Activated CD8-positive, alpha-beta T cell treated with anti-CD3 and anti-CD28 coated beads for 36 hours (primary cell): ENCODE data around the gene TCTN2. TPM values are rescaled to one million over a fixed set of nuclear protein-coding genes. Genes with fewer than 3 reads are reported as not detected.
A peak's percentile ranks its signal among the peaks of the same experiment; 100 is the strongest.

Source experiments
- ATAC-seq: fragments of 200-7000 bp; cut with Tn5 transposase; one replicate; pipeline ENCODE4 v1.10.0; 2021; ENCODE audit warnings: mild to moderate bottlenecking, moderate library complexity
- CTCF ChIA-PET: fragments of 350-600 bp; sonication (Branson Sonifier 250); formaldehyde crosslinking; loops from one replicate; lab custom pipeline; 2021; ENCODE audit warnings: antibody characterized with exemption; lab: Charles Lee
- POLR2A ChIA-PET: fragments of 350-600 bp; sonication (Branson Sonifier 250); formaldehyde crosslinking; loops from one replicate; lab custom pipeline; 2021; ENCODE audit warnings: antibody characterized with exemption; lab: Charles Lee
- DNase-seq: peaks from one replicate; pipeline ENCODE4 v3.0.0-alpha.2; 2020
- H3K27ac Mint-ChIP-seq: one replicate; pipeline ENCODE4 v1.8.0; 2021; ENCODE audit warnings: mild to moderate bottlenecking, mixed read lengths
- H3K27me3 Mint-ChIP-seq: one replicate; pipeline ENCODE4 v1.8.0; 2021; ENCODE audit warnings: mixed read lengths
- H3K36me3 Mint-ChIP-seq: one replicate; pipeline ENCODE4 v1.8.0; 2021; ENCODE audit warnings: low read depth, mixed read lengths
- H3K4me1 Mint-ChIP-seq: one replicate; pipeline ENCODE4 v1.8.0; 2021; ENCODE audit warnings: low read depth, mixed read lengths
- H3K4me3 Mint-ChIP-seq: one replicate; pipeline ENCODE4 v1.8.0; 2021; ENCODE audit warnings: mild to moderate bottlenecking, moderate library complexity, mixed read lengths
- H3K9me3 Mint-ChIP-seq: one replicate; pipeline ENCODE4 v1.8.0; 2021; ENCODE audit warnings: mixed read lengths
- CTCF ChIP-seq: fragments of 200-600 bp; IDR thresholded peaks from one replicate; pipeline ENCODE4 v1.8.0; 2022; ENCODE audit warnings: antibody characterized with exemption, mild to moderate bottlenecking
- intact Hi-C: fragments of 100-400 bp; cut with micrococcal nuclease; formaldehyde crosslinking; loops from one replicate; pipeline ENCODE4 v1.10.0; 2022
- total RNA-seq, 2 experiments: library from RNA; stranded (reverse); gene quantifications; one replicate each; pipeline ENCODE4 v1.2.3, GENCODE V29; 2021

TCTN2 gene
- total RNA-seq, 2 experiments from 2014 or later = 2.0 to 2.3 TPM

GRCh38 chr12:123671876-123672275 lies 963 bp downstream of the TCTN2 start:
- Mint-ChIP-seq H3K27me3 (no peaks in the 10 kb centered on the region), H3K27ac (no peak overlapping the region), H3K4me3 (peak overlapping the region; percentile 82), H3K9me3 (no peaks in the 10 kb centered on the region), H3K36me3 (no peaks in the 10 kb centered on the region), H3K4me1 (peaks cover 14% of the 10 kb centered on the region)
- DNase-seq (no peak), ATAC-seq (no peak)
- ChIA-PET POLR2A (interaction anchor here (1.2 to 1.8 kb wide), 2 partner anchors 43 to 77 kb away, joined by 4 to 6 read pairs; no protein-coding TSS in a partner anchor), CTCF (interaction anchor here (1.3 kb wide), 1 partner anchor 42 kb away, joined by 6 read pairs; no protein-coding TSS in a partner anchor)
- no peak for TF ChIP-seq CTCF
- intact Hi-C loops = no loop called here

GRCh38 chr12:123675436-123675835 lies 4.5 kb downstream of the TCTN2 start:
- no peaks in the 10 kb centered on the region for H3K9me3 Mint-ChIP-seq
- H3K27ac Mint-ChIP-seq = no peak overlapping the region
- H3K4me3 Mint-ChIP-seq = no peak overlapping the region
- TF ChIP-seq CTCF = no peak
- ChIA-PET CTCF (no interaction called here), POLR2A (no interaction called here)
- peaks cover 2% of the 10 kb centered on the region for H3K36me3 Mint-ChIP-seq
- intact Hi-C loops = no loop called here
- DNase-seq = no peak
- peaks cover 14% of the 10 kb centered on the region for H3K4me1 Mint-ChIP-seq
- no peak for ATAC-seq
- H3K27me3 Mint-ChIP-seq = no peaks in the 10 kb centered on the region

GRCh38 chr12:123676616-123677320 lies 5.9 kb downstream of the TCTN2 start:
- Mint-ChIP-seq H3K27ac (no peak overlapping the region), H3K36me3 (peaks cover 7% of the 10 kb centered on the region), H3K9me3 (no peaks in the 10 kb centered on the region), H3K4me1 (peaks cover 7% of the 10 kb centered on the region), H3K27me3 (no peaks in the 10 kb centered on the region), H3K4me3 (no peak overlapping the region)
- ChIA-PET CTCF (no interaction called here), POLR2A (no interaction called here)
- ATAC-seq (no peak), DNase-seq (no peak)
- no peak for TF ChIP-seq CTCF
- intact Hi-C loops = no loop called here

- TF ChIP-seq CTCF = no peak
- Mint-ChIP-seq H3K27ac (no peak overlapping the region), H3K9me3 (no peaks in the 10 kb centered on the region), H3K27me3 (no peaks in the 10 kb centered on the region), H3K4me3 (no peak overlapping the region), H3K36me3 (peaks cover 7% of the 10 kb centered on the region), H3K4me1 (no peaks in the 10 kb centered on the region)
- ChIA-PET POLR2A (interaction anchor here (2.1 kb wide), 1 partner anchor 35 kb away, joined by 8 read pairs; no protein-coding TSS in a partner anchor), CTCF (no interaction called here)
- DNase-seq = no peak
- ATAC-seq = no peak
- intact Hi-C loops = no loop called here
These were observed 8.1 kb downstream of the TCTN2 start for GRCh38 chr12:123678981-123679380.

GRCh38 chr12:123681605-123682004 lies 10.7 kb downstream of the TCTN2 start:
- intact Hi-C loops = no loop called here
- H3K36me3 Mint-ChIP-seq = peaks cover 7% of the 10 kb centered on the region
- H3K27me3 Mint-ChIP-seq = no peaks in the 10 kb centered on the region
- DNase-seq = no peak
- CTCF ChIA-PET = no interaction called here
- H3K4me3 Mint-ChIP-seq = no peak overlapping the region
- no peaks in the 10 kb centered on the region for H3K4me1 Mint-ChIP-seq
- no peak for ATAC-seq
- no peak overlapping the region for H3K27ac Mint-ChIP-seq
- POLR2A ChIA-PET = interaction anchor here (0.6 kb wide), 1 partner anchor 357 kb away, joined by 3 read pairs; no protein-coding TSS in a partner anchor
- TF ChIP-seq CTCF = no peak
- no peaks in the 10 kb centered on the region for H3K9me3 Mint-ChIP-seq
